Middle frontal gyrus (tissue), 1 donor: Measurements from ENCODE around the gene RB1.
"Not testable (repeated sequence)": the region's sequence is repeated elsewhere in the genome, so short reads cannot be mapped to it uniquely, and the experiment has no call there.

Experiments
- DNase-seq: peaks from one replicate; pipeline ENCODE4 v3.0.0-alpha.2; 2015; ENCODE audit warnings: low spot score; ENCODE audit errors: extremely low spot score

The RB1 gene

GRCh38 chr13:48349525-48349924 is 46.0 kb downstream of the RB1 start:
- no peak for DNase-seq

GRCh38 chr13:48353590-48353989 is 50.0 kb downstream of the RB1 start:
- DNase-seq: no peak

- DNase-seq: not testable (repeated sequence)
Observed at GRCh38 chr13:48355524-48355923, 52.0 kb downstream of the RB1 start.

DNA sequence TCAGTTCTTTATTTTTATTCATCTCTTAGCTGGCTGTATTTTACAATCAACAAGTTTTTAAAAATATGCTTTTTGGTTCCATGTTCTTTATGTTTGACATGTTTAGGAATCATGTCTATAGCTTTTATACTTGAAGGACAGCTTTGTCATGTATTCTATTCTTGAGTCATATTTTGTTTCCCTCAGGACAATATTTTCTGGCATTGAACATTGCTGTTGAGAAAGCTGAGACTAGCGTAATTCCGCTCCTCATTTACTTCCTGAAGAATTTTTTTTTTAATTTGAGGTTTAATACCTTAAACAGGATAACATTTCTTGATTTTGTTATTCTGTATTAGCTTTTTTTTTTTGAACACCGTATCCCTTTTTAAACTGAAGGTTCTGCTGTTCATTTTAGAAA is 53.2 kb downstream of the RB1 start:
- no peak for DNase-seq

GRCh38 chr13:48369988-48370387 is 66.4 kb downstream of the RB1 start:
- DNase-seq: no peak

DNA sequence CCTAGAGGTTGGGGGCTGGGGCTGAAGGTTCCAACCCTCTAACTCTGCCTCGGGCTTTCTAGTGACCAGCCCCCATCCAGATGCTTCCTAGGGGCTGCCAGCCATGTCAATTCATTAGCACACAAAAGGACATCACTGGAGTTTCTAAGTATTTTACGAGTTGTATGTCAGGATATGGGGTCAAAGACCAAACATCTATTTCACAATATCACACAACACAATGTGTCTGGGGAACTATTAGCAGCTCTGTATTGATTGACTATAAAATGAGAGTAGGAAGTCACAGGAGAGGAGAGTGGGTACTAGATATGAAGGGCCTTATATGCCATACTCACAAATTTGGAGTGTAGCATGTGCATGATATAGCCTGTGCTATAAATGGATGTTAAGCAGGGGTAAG is 67.3 kb downstream of the RB1 start:
- no peak for DNase-seq

GRCh38 chr13:48377857-48378256 is 74.3 kb downstream of the RB1 start:
- DNase-seq: no peak

- DNase-seq: no peak
Observed at GRCh38 chr13:48380581-48380980, 77.0 kb downstream of the RB1 start.

GRCh38 chr13:48383384-48383783 is 79.8 kb downstream of the RB1 start:
- DNase-seq: no peak

GRCh38 chr13:48386816-48387215 is 83.3 kb downstream of the RB1 start:
- no peak for DNase-seq

DNA sequence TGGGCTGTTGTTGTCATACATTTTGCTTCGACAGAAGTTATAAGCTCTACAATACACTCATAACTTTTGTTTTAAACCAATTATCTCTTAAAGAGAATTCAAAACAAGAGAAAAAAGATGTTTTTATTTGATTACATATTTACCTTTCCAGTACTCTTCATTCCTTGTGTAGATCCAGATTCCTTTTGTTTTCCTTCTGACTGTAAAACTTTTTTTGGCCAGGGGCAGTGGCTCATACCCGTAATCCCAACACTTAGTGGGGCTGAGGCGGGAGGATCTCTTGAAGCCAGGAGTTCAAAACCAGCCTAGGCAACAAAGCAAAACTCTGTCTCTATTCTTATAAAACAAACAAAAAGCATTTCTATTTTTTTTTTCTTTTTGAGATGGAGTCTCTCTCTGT is 87.7 kb downstream of the RB1 start:
- no peak for DNase-seq

DNA sequence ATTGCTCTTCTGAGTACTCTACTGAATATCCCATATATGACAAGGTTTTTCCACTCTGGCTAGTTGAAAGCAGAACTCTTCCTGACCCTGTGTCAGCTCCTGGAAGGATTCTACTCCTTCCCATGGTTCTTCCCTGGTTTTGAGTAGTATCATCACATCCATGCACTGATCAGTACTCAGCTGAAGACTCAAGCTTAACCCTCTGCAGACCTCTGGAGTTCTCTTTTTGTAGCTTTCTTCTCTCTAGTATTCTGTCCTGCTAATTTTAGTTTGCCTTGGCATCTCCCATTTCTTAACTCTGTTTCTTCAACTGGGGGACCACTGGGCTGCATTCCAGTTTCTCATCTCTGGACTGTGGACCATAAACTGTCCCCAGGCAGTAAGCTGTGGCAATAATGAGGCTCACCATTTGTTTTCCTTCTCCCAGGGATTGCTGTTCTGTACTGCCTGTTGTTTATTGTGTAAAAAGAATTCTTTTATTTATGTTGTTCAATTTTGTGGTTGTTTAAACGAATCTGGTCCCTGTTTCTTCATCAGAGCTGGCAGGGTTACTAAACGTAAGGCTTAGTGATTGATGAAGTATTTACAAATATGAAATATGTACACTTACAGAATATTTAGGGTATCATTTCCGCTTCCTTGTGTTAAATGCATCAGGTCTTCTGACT is 89.6 kb downstream of the RB1 start:
- DNase-seq: no peak

DNA sequence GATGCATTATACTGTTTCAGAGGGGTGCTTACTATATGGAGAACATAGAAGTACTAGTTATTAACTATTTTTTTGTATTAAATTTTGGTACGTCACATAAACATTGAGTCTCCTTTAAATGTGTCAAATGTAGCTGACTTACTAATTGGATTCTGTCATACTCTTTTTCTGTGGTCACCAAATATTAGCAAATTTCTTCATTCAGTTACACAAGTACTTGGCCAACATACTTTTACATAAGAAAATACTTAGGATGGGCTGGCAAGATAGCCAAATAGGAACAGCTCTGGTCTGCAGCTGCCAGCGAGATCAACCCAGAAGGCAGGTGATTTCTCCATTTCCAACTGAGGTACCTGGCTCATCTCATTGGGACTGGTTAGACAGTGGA is 90.1 kb downstream of the RB1 start:
- no peak for DNase-seq

GRCh38 chr13:48397744-48398143 is 94.2 kb downstream of the RB1 start:
- no peak for DNase-seq

DNA sequence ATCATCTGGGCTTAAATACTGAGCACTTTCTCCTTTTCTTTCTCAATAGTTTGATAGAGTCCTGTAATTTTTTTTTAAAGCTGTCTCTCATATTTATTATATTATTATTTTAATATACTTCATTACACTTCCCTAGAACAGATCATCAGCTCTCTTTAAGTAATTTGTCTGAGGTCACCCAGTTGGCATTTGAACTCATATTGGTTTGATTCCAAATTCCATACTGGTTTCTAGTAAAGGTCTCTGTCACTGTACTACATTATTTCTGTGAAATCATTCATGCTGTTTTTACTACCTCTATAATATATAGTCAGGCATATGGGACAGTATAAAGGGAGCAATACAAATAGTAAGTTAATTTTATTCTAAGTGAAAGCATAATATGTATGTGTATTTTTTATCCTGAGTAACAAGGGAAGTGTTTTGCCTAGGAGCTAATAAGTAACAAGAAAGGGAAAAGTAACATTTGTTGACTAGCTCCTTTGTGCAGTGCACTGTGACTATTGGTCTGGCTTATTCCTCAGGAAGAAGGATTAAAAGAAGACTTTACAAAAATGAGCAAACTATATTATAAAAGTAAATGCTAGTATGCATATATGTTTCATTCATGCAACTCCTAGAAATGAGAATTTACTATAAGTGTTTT is 95.0 kb downstream of the RB1 start:
- DNase-seq: no peak

- DNase-seq: no peak
Observed at GRCh38 chr13:48400090-48400694, 96.6 kb downstream of the RB1 start.

DNA sequence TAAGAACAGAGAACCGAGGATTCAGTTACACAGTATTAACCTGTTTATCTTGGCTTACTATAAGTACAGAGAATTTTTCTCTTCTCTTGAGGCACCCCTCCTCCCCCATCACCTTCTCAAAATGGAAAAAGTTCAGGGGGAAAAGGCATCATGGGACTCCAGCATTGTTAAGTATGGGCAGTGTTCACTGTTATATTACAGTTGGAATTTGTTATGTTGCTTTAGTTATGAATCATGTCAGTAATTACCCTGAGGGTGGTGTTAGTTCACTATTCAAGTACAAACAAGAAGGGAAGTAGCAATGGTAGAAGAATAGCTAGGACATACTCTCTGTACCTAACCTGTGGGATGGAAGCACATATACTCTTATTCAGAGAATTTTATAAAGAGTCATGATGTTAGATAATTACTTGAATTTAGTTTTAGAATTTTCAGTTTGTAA is 97.3 kb downstream of the RB1 start:
- DNase-seq: no peak

DNA sequence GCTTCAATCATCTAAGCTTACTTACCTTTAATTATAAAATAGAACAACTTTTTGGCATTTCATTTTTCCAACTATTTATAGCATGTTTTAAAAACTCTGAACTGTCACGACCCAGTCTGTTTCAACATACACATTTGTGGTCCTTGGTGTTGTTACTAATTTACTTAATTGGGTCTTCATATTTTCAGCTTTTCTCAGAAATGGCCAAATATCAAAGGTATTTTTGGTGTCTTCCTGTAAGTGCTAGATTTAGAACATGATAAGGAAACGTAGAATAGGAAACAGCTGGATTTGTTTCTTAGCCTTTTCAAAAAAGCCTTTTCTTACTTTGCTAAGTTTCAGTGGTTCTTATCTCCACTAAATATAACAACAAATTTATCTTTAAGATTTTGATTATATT is 97.9 kb downstream of the RB1 start:
- DNase-seq: no peak

DNA sequence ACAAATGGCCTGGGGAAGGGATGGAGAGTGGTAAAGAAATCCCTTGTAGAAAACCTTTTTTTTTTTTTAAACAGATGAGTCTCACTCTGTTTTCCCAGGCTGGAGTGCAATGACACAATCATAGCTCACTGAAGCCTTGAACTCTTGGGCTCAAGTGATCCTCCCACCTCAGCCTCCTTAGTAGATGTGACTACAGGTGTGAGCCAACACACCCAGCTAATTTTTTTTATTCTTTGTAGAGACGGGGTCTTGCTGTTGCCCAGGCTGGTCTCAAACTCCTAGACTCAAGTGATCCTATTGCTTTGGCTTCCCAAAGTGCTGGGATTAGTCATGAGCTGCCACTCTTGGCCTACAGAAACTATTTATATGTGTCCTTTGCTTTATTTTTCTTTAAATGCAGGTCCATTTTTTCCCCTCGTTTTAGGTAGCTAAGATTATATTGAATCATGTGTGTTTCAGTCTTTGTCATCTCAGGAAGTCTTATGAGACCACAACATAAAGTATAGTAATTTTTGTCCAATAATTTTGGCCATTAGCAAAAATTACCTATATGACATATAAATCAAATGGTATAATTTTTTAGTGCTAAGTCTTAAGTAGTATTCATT is 98.9 kb downstream of the RB1 start:
- DNase-seq: no peak

- DNase-seq: no peak
Observed at GRCh38 chr13:48403151-48403631, 99.6 kb downstream of the RB1 start.

DNA sequence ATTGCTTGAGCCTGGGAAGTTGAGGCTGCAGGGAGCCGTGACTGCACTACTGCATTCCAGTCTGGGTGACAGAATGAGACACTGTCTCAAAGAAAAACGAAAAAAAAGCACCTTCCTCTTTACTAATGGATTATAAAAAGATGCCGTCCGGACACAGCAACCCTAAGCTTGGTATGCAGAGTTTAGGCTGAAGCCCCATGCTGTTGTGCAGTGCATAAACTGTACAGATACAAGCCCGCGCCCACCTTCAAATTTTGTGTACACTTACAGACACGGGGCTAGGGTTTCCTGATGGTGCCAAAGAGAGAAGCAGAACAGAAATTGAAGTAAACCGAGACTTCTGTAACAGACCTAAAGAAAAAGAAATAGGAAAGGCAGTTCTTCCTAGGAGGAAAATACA is 100.4 kb downstream of the RB1 start:
- no peak for DNase-seq

- DNase-seq: no peak
Observed at GRCh38 chr13:48404952-48405351, 101.4 kb downstream of the RB1 start.
